Stimulated activated CD8-positive, alpha-beta memory T cell treated with anti-CD3 and anti-CD28 coated beads, Interleukin-4, amount 100 ng/mL, for 1 hour (primary cell): ENCODE measurements around the gene CLDN6.
"Not testable (repeated sequence)": the region's sequence is repeated elsewhere in the genome, so short reads cannot be mapped to it uniquely, and the experiment has no call there.

Experiments
- DNase-seq, 2 donors: peaks; one replicate each; pipeline ENCODE4 v3.0.0-alpha.2; 2020; ENCODE audit warnings: low read depth in 2 of 2, low spot score in 1 of 2

The CLDN6 gene

DNA sequence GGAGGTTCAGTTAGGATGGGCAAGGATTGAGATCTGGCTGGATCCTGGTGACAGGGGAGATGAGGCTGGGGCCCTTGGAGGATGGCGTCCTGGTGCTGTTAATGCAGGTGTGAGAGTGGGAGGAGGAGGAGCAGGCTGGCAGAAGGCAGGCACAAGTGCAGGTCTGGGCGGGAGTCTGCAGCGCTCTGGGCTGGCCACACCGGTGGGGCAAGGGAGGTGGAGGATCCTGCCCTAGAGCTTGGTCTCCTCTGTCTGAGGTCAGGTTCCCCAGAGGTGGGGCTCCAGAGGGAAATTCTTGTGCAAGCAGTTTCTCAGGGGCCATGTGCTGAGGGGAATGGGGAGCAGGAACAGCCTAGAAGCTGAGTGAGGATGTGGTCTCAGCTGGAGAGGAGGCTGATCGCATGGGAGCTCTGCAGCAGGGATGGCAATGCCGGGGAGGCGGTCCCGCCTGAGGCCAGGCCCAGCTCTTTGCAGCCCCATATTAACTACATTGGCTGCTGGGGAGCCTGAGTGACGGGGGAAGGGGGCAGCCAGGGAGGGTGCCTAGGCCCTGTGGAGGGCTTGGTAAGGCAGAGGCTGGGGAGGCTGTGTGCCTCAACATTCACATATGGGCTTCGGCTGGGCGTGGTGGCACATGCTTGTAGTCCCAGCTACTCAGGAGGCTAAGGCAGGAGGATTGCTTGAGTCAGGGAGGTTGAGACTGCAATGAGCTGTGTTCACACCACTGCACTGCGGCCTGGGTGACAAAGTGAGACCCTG lies 34.8 kb upstream of the CLDN6 start:
- DNase-seq = not testable (repeated sequence)

DNA sequence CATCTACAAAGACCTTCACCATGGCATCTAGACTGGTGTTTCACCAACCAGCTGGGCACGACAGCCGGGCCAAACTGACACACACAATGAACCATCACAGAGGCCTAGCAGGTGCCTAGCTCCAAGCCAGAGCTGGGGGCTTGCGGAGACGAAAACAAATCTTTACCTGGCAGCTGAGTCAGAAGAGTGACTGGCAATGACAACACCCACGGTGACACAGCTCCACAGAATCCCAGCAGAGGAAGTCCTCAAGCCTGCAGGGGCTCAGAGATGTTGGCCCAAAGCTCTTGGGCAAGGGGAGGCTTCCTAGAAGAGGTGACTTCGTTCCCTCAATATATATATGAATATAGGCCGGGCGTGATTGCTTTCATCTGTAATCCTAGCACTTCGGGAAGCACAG lies 33.5 kb upstream of the CLDN6 start:
- no peak for DNase-seq

DNA sequence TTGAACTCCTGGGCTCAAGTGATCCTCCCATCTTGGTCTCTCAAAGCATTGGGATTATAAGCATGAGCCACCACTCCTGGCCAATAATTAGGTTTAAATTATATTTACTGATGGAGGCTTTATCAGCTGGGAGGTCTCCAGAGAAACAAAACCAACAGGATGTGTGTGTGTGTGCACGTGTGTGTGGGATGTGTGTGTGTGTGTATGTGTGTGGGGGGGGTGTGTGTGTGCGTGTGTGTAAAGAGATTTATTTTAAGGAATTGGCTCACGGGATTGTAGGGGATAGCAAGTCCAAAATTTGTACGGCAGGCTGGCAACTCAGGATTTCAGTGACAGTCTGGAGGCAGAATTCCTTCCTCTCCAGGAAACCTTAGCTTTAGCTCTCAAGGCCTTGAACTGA lies 33.0 kb upstream of the CLDN6 start:
- DNase-seq = no peak

DNA sequence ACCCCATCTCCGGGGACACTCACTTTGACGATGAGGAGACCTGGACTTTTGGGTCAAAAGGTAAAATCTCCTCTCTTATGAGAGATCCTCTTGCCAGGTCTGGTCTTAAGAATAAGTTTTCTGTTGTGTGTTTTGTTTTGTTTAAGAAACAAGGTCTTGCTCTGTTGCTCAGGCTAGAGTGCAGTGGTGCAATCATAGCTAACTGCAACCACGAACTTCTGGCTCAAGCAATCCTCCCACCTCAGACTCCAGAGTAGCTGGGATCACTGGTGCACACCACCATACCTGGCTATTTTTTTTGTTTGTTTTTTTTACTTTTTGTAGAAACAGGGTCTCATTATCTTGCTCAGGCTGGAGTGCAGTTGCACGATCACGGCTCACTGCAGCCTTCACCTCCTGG lies 32.5 kb upstream of the CLDN6 start:
- DNase-seq = no peak

DNA sequence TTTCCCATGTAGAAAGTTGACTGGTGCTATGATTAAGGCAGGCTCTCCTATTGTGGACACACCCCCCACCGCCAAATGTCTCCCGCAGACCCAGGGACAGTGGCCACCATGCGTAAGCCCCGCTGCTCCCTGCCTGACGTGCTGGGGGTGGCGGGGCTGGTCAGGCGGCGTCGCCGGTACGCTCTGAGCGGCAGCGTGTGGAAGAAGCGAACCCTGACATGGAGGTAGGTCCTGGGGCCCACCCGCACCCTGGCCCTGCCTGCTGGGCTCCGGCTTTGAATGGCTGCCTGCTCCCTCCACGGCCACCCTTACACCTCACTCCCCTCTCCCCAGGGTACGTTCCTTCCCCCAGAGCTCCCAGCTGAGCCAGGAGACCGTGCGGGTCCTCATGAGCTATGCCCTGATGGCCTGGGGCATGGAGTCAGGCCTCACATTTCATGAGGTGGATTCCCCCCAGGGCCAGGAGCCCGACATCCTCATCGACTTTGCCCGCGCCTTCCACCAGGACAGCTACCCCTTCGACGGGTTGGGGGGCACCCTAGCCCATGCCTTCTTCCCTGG lies 32.0 kb upstream of the CLDN6 start:
- no peak for DNase-seq

DNA sequence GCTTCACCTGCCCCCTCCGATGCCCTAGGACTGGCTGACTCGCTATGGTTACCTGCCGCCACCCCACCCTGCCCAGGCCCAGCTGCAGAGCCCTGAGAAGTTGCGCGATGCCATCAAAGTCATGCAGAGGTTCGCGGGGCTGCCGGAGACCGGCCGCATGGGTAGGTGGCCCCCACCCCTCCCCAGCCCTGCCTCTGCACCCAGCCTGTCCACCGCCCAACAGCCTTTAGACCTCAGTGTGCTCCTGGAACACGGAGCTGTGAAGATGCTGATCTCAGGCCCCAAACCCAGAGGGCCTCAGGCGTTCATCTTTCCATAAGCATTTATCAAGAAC lies 29.4 kb upstream of the CLDN6 start:
- DNase-seq = no peak

DNA sequence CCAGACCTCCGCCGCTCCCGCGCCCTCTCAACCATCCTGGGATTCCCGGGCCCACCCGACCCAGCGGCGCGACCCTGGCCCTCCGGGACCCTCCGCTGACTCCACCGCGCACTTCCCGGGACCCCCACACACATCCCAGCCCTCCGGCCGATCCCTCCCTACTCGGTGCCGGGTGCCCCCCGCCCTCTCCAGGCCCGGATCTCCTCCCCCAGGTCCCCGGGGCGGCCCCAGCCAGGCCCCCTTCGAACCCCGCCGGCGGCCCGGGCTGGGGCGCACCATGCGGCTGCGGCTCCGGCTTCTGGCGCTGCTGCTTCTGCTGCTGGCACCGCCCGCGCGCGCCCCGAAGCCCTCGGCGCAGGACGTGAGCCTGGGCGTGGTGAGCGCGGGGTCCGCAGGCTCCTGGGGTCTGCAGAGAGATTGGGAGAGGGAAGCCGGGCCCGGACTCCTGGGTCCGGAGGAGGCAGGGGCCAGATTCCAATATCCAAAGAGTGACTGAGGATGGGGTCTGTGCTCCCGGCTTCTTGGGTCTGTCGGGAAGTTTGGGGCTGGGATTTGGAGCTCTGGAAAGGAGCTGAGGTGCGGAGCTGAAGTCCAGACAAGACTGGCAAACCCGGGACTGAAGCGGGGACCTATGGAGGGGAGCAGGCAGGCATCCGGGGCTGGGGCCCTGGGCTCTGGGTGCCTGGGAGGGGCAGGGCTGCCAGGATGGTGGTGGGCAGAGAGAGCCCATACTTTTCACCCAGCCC lies 28.8 kb upstream of the CLDN6 start:
- DNase-seq = no peak

DNA sequence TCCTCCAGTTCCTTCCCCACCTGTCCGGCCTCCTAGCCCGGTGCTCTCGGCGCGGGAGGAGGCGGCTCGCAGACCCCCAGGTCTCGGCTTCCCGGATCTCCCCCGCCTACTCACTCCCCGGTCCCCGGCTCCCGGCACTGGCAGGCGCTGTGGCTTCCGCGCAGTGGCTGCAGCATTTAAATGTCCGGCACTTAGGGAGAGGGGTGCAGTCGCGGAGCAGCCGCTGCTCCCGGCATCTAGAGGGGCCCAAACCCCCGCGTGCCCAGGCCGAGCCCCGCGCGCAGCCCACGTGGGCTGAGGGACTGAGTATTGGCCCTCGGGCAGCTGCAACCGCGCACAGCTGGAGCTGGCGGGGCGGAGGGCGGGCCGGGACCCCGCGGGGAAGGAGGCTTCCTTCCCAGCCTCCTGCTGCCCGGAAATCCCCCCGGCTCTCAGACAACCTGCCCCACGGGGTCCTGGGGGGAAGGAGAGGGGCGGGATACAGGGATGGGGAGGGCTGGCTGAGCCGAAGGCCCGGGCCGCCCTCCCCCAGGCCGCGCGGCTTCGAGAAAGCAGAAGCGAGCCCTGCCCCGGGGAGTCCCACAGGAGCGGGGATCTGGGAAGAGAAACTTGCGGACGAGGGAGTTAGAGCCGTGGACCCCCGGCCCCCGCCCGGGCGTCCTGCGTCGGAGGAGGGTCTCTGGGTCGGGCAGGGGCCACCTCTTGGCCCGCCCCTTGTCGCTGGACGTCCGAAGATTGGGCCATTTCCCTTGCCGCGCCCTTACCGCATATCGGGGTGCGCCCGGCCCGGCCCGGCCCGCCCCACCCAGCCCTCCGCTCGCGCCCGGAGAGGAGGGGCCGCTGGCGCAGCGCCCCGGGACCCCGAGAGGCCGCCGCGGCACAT lies 28.0 kb upstream of the CLDN6 start, which contains the start of gene MMP25:
Gene MMP25 (plus strand): TSS at position 804 of the 883 bp plus-strand sequence. CDS start 357 bp downstream, outside the sequence.
- no peak for DNase-seq

DNA sequence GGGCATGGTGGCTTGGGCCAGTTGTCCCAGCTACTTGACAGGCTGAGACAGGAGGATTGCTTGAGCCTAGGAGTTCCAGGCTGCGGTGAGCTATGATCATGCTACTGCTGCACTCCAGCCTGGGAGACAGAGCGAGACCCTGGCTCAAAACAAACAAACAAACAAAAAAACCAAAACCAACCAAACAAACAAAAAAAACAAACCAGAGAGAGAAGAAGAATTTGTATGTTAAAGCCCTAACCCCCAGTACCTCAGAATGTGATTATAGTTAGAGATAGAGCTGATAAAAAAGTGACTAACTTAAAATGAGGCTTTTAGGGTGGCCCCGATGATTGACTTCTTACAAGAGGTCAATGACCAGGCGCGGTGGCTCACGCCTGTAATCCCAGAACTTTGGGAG lies 26.7 kb upstream of the CLDN6 start:
- no peak for DNase-seq

DNA sequence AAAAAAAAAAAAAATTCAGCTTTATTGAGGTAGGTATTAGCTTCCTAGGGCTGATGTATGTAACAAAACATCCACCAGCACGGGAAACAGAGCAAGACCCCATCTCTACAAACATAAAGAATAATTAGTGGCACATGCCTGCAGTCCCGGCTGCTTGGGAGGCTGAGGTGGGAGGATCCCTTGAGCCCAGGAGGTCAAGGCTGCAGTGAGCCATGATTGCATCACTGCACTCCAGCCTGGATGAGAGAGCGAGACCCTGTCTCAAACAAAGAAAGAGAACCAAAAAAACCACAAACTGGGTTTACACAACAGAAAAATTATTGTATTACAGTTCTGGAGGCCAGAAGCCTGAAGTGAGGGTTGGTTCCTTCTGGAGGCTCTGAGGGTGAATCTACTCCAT lies 24.4 kb upstream of the CLDN6 start:
- no peak for DNase-seq

DNA sequence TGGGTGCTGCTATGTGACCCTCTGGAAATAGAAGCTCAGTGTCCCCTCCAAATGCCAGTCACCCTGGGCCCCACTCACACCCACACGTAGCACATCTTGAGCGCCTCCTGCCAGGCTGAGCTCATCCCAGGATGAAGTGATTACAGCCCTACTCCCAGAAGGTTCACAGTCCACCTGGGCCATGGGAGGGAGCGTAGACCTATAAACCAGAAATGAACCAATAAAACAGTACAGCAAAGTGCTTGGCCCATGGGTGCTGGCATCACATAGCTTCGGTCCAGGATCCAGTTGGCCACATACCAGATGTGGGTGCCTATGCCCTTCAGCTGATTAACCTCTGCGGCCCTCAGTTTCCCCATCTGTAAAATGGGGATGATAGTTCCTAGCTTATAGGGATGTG lies 20.9 kb upstream of the CLDN6 start:
- no peak for DNase-seq

DNA sequence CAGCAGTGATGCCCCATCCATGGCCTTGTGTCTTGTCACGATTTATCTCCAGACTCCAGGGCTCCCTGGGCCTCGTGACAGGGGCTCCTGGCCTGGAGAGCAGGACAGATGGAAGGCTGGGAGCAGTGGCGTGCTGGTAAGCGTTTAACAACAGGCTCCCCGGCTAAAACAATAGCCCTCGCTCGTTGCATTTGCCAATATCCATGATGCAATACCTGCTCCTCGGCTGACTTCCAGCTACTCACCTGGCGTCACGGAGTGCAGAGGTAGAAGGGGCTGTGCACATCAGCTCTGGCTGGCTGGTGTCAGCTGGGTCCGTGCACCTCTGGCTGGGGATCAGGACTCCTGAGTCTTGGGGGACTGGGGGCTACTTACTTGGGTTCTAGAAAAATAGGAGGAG lies 20.3 kb upstream of the CLDN6 start:
- no peak for DNase-seq

DNA sequence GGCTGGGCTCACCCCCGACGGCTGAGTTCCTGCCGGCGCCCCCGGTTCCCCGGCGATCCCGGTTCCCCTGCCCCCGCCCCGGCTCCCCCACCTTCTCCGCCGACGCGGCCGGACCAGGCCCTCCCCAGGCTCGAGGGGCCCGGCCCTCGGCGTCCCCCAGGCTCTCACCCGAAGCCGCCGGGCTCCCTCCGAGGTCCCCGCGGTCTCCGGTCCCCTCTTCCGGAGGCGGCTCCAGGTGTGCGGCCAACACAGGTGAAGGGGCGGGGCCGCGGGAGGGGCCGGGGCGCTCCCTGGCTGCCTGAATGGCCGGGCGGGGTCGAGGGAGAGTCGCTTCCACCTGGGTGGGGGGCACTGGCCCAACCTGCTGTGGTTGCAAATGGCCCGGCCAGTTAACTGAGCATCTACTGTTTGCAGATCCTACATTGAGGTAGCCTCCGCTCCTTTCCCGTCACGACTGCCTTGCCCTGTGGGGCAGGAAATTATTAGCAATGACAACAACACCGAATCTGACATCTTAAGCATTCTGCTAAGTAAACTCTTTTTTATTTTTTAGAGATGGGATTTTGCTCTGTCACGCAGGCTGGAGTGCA lies 18.8 kb upstream of the CLDN6 start, which contains the start of gene BICDL2:
Gene BICDL2 (minus strand): TSS at position 219 of the 590 bp plus-strand sequence. CDS start 1,448 bp downstream, outside the sequence.
- DNase-seq = no peak

DNA sequence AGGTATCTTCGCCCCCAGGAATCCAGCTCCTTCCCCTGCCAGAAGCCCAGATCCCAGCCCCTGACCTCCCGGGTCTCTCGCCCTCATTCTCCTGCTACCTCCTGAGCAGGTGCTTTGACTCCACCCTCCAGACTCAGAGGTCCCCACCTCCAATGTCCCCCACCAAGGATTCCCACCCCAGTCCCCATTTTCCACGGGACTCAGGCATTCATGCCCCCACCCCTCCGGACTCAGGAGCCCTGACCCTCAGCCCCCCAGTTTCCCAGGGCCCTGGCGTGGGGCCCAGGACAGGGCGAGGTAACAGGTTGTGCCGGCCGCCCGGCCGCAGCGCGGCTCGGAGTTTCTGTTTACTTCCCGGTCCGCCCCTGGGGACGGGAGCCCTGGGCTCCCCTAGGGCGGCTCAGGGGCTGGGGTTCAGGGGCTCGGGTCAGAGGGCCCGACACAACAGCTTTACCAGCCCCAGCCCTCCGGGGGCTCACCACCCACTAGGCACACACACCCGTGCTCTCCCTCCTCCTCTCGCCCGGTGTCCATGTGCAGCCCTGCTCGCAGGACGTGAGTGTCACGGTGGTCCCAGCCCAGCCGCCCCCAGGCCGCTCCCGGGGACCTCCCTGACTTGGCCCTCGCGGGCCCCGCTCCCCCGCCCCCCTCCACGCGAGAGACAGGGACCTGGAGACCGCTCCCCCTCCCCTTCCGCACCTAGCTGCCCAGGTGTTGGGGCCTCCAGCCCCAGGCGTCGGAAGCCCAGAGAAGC lies 18.2 kb upstream of the CLDN6 start:
- DNase-seq = no peak

DNA sequence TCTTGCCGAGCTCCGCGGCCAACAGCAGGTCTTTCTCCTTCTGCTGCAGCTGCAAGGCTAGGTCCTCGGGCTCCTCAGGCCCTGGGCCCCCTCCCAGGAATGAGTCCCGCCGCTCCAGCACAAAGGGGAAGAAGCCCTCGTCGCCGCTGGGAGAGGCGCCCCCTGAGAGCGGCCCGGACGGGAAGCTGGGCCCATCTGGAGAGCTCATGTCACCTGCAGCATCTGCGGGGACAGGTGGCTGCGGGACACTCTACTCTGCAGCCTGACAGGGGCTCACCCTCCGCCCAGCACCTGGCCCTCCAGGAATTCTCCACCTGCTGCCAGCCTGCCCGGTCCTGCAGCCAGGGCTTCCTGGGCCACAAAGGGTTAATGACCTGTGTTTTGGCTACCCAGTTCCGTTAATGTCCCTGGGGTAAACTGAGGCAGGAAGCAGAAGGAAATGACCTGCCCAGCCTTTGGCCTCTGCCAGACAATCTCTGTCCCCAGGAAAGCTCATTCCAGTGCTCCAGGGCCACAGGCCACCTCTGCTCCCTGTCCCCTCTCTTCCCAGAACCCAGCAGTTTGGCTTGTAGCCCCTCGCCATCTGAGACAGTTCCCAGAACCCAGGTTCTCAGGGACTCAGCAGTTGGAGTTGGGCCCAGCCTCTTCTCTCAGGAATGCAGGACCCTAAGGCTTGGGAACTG lies 17.4 kb upstream of the CLDN6 start:
- DNase-seq = no peak

DNA sequence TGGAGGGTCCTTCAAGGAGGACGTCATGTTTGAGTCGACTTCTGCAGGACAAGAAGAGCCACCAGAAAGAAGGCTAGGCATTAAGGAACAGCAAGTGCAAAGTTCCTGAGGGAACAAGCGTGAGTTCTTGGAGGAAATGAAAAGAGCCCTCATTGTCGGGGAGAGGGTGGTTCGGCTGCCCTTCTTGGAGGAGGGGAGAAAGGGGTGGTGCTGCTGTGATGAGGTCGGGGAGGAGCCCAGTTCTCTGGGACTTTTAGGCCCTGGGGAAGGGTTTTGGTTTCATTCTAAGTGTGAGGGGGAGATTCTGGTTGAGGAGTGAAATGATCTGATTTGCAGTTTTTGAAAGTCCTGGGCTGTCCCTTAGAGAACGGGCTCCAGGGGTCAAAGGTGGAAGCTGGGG lies 14.6 kb upstream of the CLDN6 start:
- no peak for DNase-seq

DNA sequence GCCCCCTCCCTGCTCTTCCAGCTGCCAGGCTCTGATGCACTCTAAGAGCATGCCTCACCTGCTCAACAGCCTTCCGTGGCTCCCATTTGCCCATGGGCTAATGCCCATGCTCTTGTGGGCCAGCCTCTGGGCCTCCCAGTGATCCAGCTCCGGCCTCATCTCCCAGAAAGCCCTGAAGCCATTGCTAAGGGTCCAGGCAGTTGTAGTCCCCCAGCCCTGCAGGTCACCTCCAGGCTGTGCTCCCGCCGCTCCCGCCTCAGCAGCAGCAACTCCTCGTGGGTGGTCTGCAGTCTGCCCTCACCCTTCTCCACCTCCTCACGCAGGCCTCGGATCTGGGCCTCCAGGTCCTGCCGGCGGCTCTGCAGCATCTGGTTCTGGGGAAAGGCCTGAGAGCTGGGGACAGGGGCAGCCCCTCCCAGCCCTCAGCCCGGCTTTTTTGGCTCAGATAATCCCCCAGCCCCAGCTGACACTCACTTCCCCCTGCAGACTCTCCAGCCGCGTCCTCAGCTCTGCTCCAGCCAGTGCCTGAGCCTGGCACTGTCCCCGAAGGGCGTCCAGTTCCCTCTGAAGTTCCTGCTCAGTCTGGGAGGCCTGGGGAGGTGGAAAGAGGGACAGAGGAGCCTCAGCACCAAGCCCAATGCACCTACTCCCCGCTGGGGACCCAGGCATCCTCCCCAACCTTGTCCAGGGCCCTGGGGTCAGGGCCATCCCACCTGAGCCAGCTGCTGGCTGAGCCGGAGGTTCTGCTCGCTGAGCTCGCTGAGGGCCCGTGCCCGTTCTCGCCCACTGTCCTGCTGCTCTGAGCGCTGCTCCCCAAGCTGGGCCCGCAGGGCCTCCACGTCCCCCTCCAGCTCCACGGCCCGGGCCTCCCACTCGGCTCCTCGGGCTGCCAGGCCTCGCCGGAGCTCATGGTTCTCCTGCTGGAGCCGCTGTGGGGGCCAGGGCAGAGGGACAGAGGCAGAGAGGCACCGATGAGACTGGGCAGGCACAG lies 12.5 kb upstream of the CLDN6 start:
- no peak for DNase-seq

DNA sequence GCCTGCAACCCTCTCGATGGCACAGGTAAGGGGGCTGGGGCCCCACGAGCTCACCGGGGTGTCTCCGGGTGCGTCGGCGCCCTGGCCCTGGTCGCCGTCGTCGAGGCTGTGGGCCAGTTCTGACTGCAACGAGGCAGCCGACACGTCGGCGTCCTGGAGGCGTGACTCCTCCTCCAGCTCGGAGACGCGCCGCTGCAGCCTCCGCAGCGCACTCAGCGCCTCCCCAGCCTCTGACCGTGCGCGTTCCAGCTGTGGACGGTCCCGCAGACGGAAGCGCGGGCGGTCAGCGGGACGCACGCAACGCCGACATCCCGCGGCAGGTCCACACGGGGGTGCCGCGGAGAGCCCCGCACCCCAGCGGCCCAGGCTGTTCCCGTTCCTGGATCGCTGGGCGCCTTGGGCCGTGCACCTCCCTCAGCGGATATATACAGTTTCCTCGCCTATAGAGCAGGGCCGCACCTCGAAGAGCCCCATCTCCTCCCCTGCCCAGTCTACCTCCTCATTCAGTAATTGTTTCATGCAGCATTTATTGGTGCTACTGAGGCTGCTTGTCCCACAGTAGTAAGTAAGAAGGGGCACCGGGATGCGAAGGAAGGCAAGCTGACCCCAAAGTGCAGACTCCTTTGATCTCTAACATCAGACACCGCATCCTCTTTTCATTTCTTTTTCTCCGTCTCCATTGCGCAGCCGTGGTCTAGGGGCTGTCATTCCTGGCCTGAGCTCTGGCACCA lies 11.7 kb upstream of the CLDN6 start:
- no peak for DNase-seq
